Activated T-cell treated with anti-CD3 and anti-CD28 coated beads, Interleukin-2, amount 50 U/mL, for 4 hours (primary cell): ENCODE data around the gene MAJIN. TPM values are rescaled to one million over a fixed set of nuclear protein-coding genes. Genes with fewer than 3 reads are reported as not detected.
A peak's percentile ranks its signal among the peaks of the same experiment; 100 is the strongest.

Experiments used
- ATAC-seq, 2 donors: fragments of 200-7000 bp; cut with Tn5 transposase; one replicate each; pipeline ENCODE4 v1.10.0; 2021
- DNase-seq: peaks from one replicate; pipeline ENCODE4 v3.0.0-alpha.2; 2020
- H3K27me3 Mint-ChIP-seq: one replicate; pipeline ENCODE4 v1.8.0; 2021; ENCODE audit warnings: low read depth, mixed read lengths
- H3K36me3 Mint-ChIP-seq: one replicate; pipeline ENCODE4 v1.8.0; 2022; ENCODE audit warnings: mixed read lengths; ENCODE audit not compliant: insufficient read depth
- H3K4me1 Mint-ChIP-seq: one replicate; pipeline ENCODE4 v1.8.0; 2021; ENCODE audit warnings: low read depth, mixed read lengths
- H3K4me3 Mint-ChIP-seq: one replicate; pipeline ENCODE4 v1.8.0; 2021; ENCODE audit warnings: mild to moderate bottlenecking, moderate library complexity, mixed read lengths
- H3K9me3 Mint-ChIP-seq: one replicate; pipeline ENCODE4 v1.8.0; 2021; ENCODE audit warnings: mixed read lengths
- total RNA-seq, 3 donors: library from RNA; stranded (reverse); gene quantifications; one replicate each; pipeline ENCODE4 v1.2.1, GENCODE V29; 2021

MAJIN gene
- total RNA-seq, 3 donors from 2014 or later = not detected

DNA sequence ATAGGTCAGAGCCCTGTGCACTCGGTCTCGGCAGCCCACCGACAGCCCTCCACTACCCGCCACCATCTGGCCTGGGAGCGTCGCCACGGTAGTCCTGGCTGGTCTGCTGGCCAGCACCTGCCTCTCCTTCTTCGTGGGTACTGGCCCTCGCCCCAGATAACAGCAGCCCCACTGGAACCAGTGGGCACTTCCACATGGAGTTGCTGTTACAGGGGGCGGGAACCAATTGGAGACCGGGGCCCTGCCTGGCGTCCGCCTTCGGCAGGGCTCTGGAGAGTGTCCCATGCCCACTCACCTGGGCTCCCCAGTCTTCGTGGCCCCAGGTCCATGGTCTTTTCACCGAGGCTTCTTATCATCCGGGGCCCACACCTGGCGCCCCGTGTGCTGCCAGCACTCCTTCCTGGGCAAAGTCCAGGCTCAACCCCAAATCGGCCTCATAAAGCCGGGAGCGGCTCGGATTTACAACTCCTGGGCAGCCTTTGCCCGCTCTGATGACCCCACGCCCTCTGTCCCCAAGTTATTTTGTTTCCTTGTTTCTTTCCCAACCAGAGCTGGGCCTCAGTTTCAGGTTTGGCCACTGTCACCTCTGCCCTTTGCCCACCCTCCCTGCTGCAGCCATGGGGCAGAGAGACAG, 80.6 kb downstream of the MAJIN start:
- H3K9me3 Mint-ChIP-seq = no peaks in the 10 kb centered on the region
- H3K27me3 Mint-ChIP-seq = no peaks in the 10 kb centered on the region
- no peaks in the 10 kb centered on the region for H3K36me3 Mint-ChIP-seq
- no peak for DNase-seq
- no peak for ATAC-seq
- no peak overlapping the region for H3K4me3 Mint-ChIP-seq
- H3K4me1 Mint-ChIP-seq = peaks cover 11% of the 10 kb centered on the region

DNA sequence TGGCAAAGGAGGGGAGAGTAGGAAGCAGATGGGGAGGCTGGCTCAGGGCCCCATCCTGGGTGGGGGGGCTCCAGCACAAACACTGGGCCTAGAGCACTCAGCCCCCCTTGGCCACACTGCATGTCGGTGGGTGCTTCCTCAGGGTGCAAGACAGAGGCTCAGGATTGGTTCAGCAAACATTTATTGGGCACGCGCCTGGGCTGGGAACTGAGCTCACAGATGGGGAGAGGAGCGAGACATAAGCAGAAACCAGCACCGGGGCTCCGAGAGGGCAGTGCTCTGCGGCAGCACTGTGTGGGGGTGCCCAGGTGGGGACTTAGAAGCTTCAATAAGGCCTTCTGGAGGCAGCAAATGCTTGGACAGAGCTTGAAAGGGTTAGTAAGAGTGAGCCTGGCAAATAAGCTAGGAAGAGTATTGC, 81.4 kb downstream of the MAJIN start:
- H3K36me3 Mint-ChIP-seq = no peaks in the 10 kb centered on the region
- no peaks in the 10 kb centered on the region for H3K9me3 Mint-ChIP-seq
- no peak overlapping the region for H3K4me3 Mint-ChIP-seq
- no peak for ATAC-seq
- peaks cover 18% of the 10 kb centered on the region for H3K4me1 Mint-ChIP-seq
- DNase-seq = no peak
- no peaks in the 10 kb centered on the region for H3K27me3 Mint-ChIP-seq

DNA sequence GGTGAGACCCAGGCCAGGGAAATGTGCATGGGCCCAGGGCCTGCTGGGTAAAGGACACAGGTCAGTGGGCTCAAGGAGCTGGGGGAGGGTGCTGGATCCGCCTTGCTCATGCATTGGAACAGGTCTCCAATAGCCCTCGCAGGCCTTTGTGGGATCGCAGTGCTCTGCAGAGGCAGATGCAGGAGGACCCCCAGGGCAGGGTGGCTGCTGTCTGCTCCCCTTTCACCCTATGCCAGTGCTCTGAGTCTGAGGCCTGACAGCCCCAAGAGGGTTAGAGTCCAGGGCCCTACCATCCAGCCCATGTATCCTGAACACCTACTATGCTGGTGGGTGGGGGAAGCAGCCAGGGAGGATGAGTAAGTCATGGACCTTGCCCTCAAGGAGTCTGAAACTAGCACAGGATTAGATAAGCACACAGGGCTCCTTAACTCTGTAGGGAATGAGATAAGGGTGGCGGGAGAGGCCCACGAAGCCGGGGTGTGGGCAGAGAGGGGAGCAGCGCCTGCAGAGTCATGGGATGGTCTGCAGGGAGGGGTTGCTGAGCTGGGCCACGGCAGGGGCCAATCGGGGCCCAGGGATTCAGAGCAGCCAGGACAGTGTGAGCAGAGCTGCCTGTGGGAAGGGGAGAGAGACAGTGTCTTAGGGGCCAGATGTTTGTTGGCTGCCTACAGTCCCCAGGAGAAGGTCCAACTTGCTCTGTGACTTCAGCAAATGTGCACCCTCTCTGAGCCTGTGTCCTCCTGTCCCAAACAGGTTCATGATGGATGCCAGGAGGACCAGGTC, 83.0 kb downstream of the MAJIN start:
- DNase-seq = no peak
- Mint-ChIP-seq H3K9me3 (no peaks in the 10 kb centered on the region), H3K36me3 (no peaks in the 10 kb centered on the region), H3K4me3 (no peak overlapping the region), H3K4me1 (peaks cover 28% of the 10 kb centered on the region), H3K27me3 (no peaks in the 10 kb centered on the region)
- no peak for ATAC-seq

DNA sequence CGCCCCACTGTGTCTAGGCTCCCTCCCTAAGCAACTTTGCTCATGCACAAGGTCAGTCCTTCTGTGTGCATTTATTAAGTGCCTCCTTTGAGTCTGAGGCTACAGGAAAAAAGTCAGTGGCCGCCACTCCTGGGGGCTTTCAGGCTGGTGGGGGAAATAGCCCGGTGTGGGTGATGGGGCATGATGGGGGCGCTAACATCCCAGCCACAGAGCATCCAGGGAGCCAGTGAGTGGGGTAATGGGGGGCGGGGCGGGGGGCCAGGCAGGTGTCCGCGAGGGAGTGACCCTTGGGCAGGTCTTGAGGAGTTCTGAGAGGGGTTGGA, 83.5 kb downstream of the MAJIN start:
- peaks cover 28% of the 10 kb centered on the region for H3K4me1 Mint-ChIP-seq
- no peaks in the 10 kb centered on the region for H3K27me3 Mint-ChIP-seq
- no peak for DNase-seq
- no peaks in the 10 kb centered on the region for H3K9me3 Mint-ChIP-seq
- no peaks in the 10 kb centered on the region for H3K36me3 Mint-ChIP-seq
- peak overlapping the region; percentile 64 for H3K4me3 Mint-ChIP-seq
- no peak for ATAC-seq

Other genes starting within 250 kb of the MAJIN start
- 1 to 10 TPM in 1 of 3 donors, under 1 TPM in 2; 0.16 to 1.0 (median 0.71) TPM for gene NRXN2, start 248.9 kb downstream of the MAJIN start, total RNA-seq
- 1 to 10 TPM; 2.6 to 3.7 (median 2.9) TPM for gene RASGRP2, start 228.0 kb downstream of the MAJIN start, total RNA-seq
- gene PYGM, start 212.1 kb downstream of the MAJIN start, total RNA-seq = 1 to 10 TPM; 1.7 to 2.7 (median 2.1) TPM
- 100 to 1,000 TPM; 549 to 586 (median 553) TPM for gene SF1, start 193.6 kb downstream of the MAJIN start, total RNA-seq
- 10 to 100 TPM; 42.2 to 51.5 (median 43.7) TPM for gene MAP4K2, start 168.9 kb downstream of the MAJIN start, total RNA-seq
- gene MEN1, start 161.6 kb downstream of the MAJIN start, total RNA-seq = 10 to 100 TPM; 50.7 to 61.2 (median 53.6) TPM
- gene CDC42BPG, start 127.5 kb downstream of the MAJIN start, total RNA-seq = under 1 TPM; 0.13 to 0.33 (median 0.18) TPM
- gene EHD1, start 93.5 kb downstream of the MAJIN start, total RNA-seq = 100 to 1,000 TPM in 2 of 3 donors, 10 to 100 TPM in 1; 86.3 to 121 (median 108) TPM
- 10 to 100 TPM; 20.6 to 24.1 (median 21.7) TPM for gene ATG2A, start 54.9 kb downstream of the MAJIN start, total RNA-seq
- gene PPP2R5B, start 47.4 kb downstream of the MAJIN start, total RNA-seq = 1 to 10 TPM; 6.9 to 8.2 (median 7.9) TPM
- gene GPHA2, start 36.2 kb downstream of the MAJIN start, total RNA-seq = not detected
- gene BATF2, start 24.9 kb upstream of the MAJIN start, total RNA-seq = under 1 TPM in 1 of 3 donors, not detected in 2; 0.33 TPM
- 100 to 1,000 TPM in 2 of 3 donors, 10 to 100 TPM in 1; 84.9 to 104 (median 104) TPM for gene ARL2, start 42.1 kb upstream of the MAJIN start, total RNA-seq
- gene SNX15, start 55.3 kb upstream of the MAJIN start, total RNA-seq = 10 to 100 TPM; 11.5 to 13.5 (median 12.5) TPM
- gene SAC3D1, start 69.1 kb upstream of the MAJIN start, total RNA-seq = 10 to 100 TPM; 12.5 to 19.1 (median 15.2) TPM
- gene NAALADL1, start 86.4 kb upstream of the MAJIN start, total RNA-seq = 1 to 10 TPM; 5.4 to 8.2 (median 7.7) TPM
- 10 to 100 TPM; 26.4 to 37.1 (median 35.1) TPM for gene CDCA5, start 111.9 kb upstream of the MAJIN start, total RNA-seq
- gene ZFPL1, start 112.1 kb upstream of the MAJIN start, total RNA-seq = 10 to 100 TPM; 36.5 to 37.1 (median 36.6) TPM
- gene VPS51, start 124.1 kb upstream of the MAJIN start, total RNA-seq = 100 to 1,000 TPM; 161 to 165 (median 161) TPM
- gene TM7SF2, start 139.8 kb upstream of the MAJIN start, total RNA-seq = 10 to 100 TPM; 18.4 to 19.4 (median 18.7) TPM
- gene ZNHIT2, start 145.6 kb upstream of the MAJIN start, total RNA-seq = 10 to 100 TPM; 25.9 to 28.1 (median 26.2) TPM
- 1,000 to 10,000 TPM; 1,673 to 1,831 (median 1,724) TPM for gene FAU, start 150.0 kb upstream of the MAJIN start, total RNA-seq
- gene MRPL49, start 150.2 kb upstream of the MAJIN start, total RNA-seq = 100 to 1,000 TPM; 102 to 110 (median 104) TPM
- gene SYVN1, start 162.4 kb upstream of the MAJIN start, total RNA-seq = 10 to 100 TPM; 36.8 to 51.5 (median 47.2) TPM
- gene SPDYC, start 198.1 kb upstream of the MAJIN start, total RNA-seq = not detected
- gene CAPN1, start 209.8 kb upstream of the MAJIN start, total RNA-seq = 10 to 100 TPM; 65.5 to 86.2 (median 81.9) TPM